DND-41 (cell line): ENCODE data around the gene ZNF691.

Experiments used
- ATAC-seq: fragments of 200-7000 bp; cut with Tn5 transposase; 3 replicates; pipeline ENCODE4 v1.9.1; 2021; ENCODE audit warnings: low read depth; ENCODE audit not compliant: insufficient read depth
- DNase-seq: peaks from one replicate; pipeline ENCODE4 v3.0.0-alpha.2; 2020
- H2AFZ ChIP-seq: 2 replicates; pipeline ENCODE4 v1.6.0; 2012; ENCODE audit warnings: low read depth, low read length
- H3K27ac ChIP-seq: 2 replicates; pipeline ENCODE4 v1.5.1; 2012; ENCODE audit warnings: low read length, inconsistent platforms
- H3K27me3 ChIP-seq: fragments of 200-600 bp; sonication (generic); 2 replicates; pipeline ENCODE4 v1.6.0; 2012; ENCODE audit warnings: low read length, mild to moderate bottlenecking, inconsistent platforms; ENCODE audit not compliant: insufficient read depth, poor library complexity
- H3K36me3 ChIP-seq: 2 replicates; pipeline ENCODE4 v1.5.1; 2012; ENCODE audit warnings: low read length, inconsistent platforms; ENCODE audit not compliant: insufficient read depth
- H3K4me1 ChIP-seq: 2 replicates; pipeline ENCODE4 v1.5.1; 2012; ENCODE audit warnings: mild to moderate bottlenecking, low read length; ENCODE audit not compliant: insufficient read depth
- H3K4me2 ChIP-seq: 2 replicates; pipeline ENCODE4 v1.6.0; 2012; ENCODE audit warnings: mild to moderate bottlenecking, moderate library complexity, low read length, inconsistent platforms; ENCODE audit not compliant: insufficient read depth
- H3K4me3 ChIP-seq, 2 experiments: fragments of 200-600 bp in 1 of 2; shearing (Covaris generic) in 1 of 2; 2 replicates each; pipeline ENCODE4 v1.5.1; 2012 to 2016; ENCODE audit warnings: inconsistent platforms in 2 of 2, low read length in 2 of 2, mild to moderate bottlenecking in 2 of 2, low read depth in 1 of 2, moderate library complexity in 1 of 2
- H3K79me2 ChIP-seq: 2 replicates; pipeline ENCODE4 v1.6.0; 2012; ENCODE audit warnings: low read length, inconsistent platforms; ENCODE audit not compliant: insufficient read depth
- H3K9ac ChIP-seq: 2 replicates; pipeline ENCODE4 v1.6.0; 2012; ENCODE audit warnings: low read depth, mild to moderate bottlenecking, inconsistent platforms, low read length, moderate library complexity
- H3K9me3 ChIP-seq: 2 replicates; pipeline ENCODE4 v1.5.1; 2012; ENCODE audit warnings: low read length, moderate library complexity, mild to moderate bottlenecking, inconsistent platforms; ENCODE audit not compliant: insufficient read depth, severe bottlenecking
- H4K20me1 ChIP-seq: 2 replicates; pipeline ENCODE4 v1.6.0; 2012; ENCODE audit warnings: low read length; ENCODE audit not compliant: insufficient read depth
- EZH2 ChIP-seq: IDR thresholded peaks from 3 replicates; pipeline ENCODE4 v1.6.1; 2012; ENCODE audit warnings: borderline replicate concordance, low read depth, mild to moderate bottlenecking, moderate library complexity, low read length, inconsistent platforms; ENCODE audit not compliant: severe bottlenecking
- TF ChIP-seq, protein P1 (sequence below): IDR thresholded peaks from 2 replicates; pipeline ENCODE4 v1.5.1; 2012; ENCODE audit warnings: borderline replicate concordance, low read length, moderate library complexity, mild to moderate bottlenecking; ENCODE audit not compliant: poor library complexity, severe bottlenecking; ENCODE audit errors: extremely low read depth

The ZNF691 gene

DNA sequence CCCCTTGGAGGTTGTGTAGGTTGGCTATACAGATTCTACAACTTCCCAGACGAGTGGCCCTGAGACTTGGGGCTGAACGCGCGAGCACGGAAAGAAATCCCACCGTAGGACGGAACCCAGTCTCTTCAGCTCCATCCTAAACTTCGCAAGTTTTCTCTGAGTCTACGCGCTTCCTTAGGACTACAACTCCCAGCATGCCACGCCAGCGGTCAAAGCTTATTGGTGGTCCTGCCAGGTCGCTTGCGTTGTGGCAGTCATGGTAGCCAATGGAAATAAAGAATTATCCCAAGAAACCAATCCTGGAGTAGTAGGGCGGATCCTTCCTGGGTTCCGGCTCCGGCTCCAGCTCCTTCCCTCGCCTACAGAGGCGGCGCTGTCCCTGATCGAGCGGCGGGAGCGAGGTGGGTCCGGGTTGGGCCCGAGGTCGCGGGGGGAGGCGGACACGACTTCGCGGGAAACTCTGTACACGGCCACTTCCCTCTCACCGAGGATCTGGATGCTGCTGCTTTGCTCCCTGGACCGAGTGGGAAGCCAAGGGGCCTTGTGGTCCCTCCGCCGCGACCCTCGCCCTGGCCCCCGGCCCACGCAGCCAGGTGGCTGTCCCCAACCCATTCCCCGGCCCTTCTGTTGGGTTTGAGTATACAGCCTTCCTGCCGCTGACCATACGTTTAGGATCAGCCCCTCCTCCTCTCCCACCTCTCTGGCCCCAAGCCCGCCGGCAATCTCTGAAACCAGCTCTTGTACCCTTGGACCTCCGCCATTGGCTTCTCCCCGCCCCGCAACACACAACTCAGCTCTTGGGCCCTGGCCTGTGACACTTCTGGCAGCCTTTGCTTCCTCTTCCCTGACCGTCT lies at the start of gene ZNF691:
Gene ZNF691, plus strand, starts transcription at position 357 of the 854 bp plus-strand sequence. CDS start 3,046 bp downstream, outside the sequence.
- H3K4me1 ChIP-seq = peaks cover 37% of the 10 kb centered on the region
- peak within 1 kb of the TSS; percentile 90 for H3K4me2 ChIP-seq
- H3K36me3 ChIP-seq = peaks cover 24% of the 10 kb centered on the region
- DNase-seq (peak; percentile 95), ATAC-seq (peak; percentile 97)
- H3K9ac ChIP-seq = peak within 1 kb of the TSS; percentile 83
- no peaks in the 10 kb centered on the region for H3K27me3 ChIP-seq
- peak within 1 kb of the TSS; percentile 78 for H3K27ac ChIP-seq
- TF ChIP-seq, protein P1, sequence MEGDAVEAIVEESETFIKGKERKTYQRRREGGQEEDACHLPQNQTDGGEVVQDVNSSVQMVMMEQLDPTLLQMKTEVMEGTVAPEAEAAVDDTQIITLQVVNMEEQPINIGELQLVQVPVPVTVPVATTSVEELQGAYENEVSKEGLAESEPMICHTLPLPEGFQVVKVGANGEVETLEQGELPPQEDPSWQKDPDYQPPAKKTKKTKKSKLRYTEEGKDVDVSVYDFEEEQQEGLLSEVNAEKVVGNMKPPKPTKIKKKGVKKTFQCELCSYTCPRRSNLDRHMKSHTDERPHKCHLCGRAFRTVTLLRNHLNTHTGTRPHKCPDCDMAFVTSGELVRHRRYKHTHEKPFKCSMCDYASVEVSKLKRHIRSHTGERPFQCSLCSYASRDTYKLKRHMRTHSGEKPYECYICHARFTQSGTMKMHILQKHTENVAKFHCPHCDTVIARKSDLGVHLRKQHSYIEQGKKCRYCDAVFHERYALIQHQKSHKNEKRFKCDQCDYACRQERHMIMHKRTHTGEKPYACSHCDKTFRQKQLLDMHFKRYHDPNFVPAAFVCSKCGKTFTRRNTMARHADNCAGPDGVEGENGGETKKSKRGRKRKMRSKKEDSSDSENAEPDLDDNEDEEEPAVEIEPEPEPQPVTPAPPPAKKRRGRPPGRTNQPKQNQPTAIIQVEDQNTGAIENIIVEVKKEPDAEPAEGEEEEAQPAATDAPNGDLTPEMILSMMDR = peak; percentile 69
- TF ChIP-seq EZH2 = no peak
- peak within 1 kb of the TSS; percentile 95 for H2AFZ ChIP-seq
- H4K20me1 ChIP-seq = peaks cover 3% of the 10 kb centered on the region
- H3K4me3 ChIP-seq = peak within 1 kb of the TSS; percentile 82 to 98
- peaks cover 20% of the 10 kb centered on the region for H3K79me2 ChIP-seq
- no peaks in the 10 kb centered on the region for H3K9me3 ChIP-seq

DNA sequence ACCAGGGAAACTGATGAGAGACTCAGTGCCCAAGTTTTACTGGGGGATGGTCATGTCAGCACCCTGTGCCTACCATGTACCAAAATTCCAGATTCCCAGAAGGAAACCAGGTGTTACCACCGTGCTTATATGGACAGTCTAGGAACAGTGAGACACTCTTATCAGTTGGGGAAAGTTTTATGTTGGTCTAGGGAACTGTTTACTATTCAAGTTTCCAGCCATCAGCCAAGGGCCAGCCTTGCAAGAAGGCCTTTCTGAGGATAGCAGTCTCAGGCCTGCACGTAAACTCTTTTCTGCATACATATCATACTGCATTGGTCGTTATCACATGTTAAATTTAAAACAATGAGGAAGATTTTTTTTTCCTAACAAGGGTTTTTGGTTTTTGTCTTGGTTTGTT lies 49.0 kb upstream of the ZNF691 start:
- Histone ChIP-seq H3K4me1 (no peaks in the 10 kb centered on the region), H3K36me3 (no peaks in the 10 kb centered on the region), H4K20me1 (no peaks in the 10 kb centered on the region), H3K9me3 (no peaks in the 10 kb centered on the region), H3K27me3 (no peaks in the 10 kb centered on the region), H3K9ac (no peak overlapping the region), H2AFZ (no peak overlapping the region), H3K4me3 (no peak overlapping the region), H3K27ac (no peak overlapping the region), H3K79me2 (no peaks in the 10 kb centered on the region), H3K4me2 (no peak overlapping the region)
- TF ChIP-seq, protein P1 = no peak
- TF ChIP-seq EZH2 = no peak
- DNase-seq (no peak), ATAC-seq (no peak)

GRCh38 chr1:42797979-42798378 lies 48.4 kb upstream of the ZNF691 start:
- Histone ChIP-seq H3K9me3 (no peaks in the 10 kb centered on the region), H3K27ac (no peak overlapping the region), H4K20me1 (no peaks in the 10 kb centered on the region), H3K27me3 (no peaks in the 10 kb centered on the region), H3K4me2 (no peak overlapping the region), H3K9ac (no peak overlapping the region), H3K36me3 (no peaks in the 10 kb centered on the region), H3K79me2 (no peaks in the 10 kb centered on the region), H3K4me3 (no peak overlapping the region), H3K4me1 (no peaks in the 10 kb centered on the region), H2AFZ (no peak overlapping the region)
- DNase-seq = no peak
- ATAC-seq = no peak
- no peak for TF ChIP-seq EZH2
- TF ChIP-seq, protein P1 = no peak
